Natural killer cell (primary cell): ENCODE results near the gene KRT5. TPM values are rescaled to one million over a fixed set of nuclear protein-coding genes. Genes with fewer than 3 reads are reported as not detected.

Source experiments
- ATAC-seq, 3 donors: fragments of 150-1000 bp in 2 of 3; fragments of 200-7000 bp in 1 of 3; cut with Tn5 transposase; 1 replicate in 1 of 3; 2 replicates in 2 of 3; pipeline ENCODE4 v1.10.0; 2021; ENCODE audit warnings: mild to moderate bottlenecking in 2 of 3, moderate library complexity in 2 of 3
- DNase-seq, 2 donors: peaks; one replicate each; pipeline versions ENCODE4 v3.0.0 to v3.0.0-alpha.2; 2013 to 2021; ENCODE audit warnings: mixed read lengths in 1 of 2
- H3K27ac ChIP-seq: one replicate; pipeline ENCODE4 v1.5.1; 2013; ENCODE audit warnings: mild to moderate bottlenecking, low read length
- H3K27me3 ChIP-seq: one replicate; pipeline ENCODE4 v1.6.1; 2013; ENCODE audit warnings: low read length; ENCODE audit not compliant: control insufficient read depth, insufficient read depth
- H3K36me3 ChIP-seq: one replicate; pipeline ENCODE4 v1.6.1; 2013; ENCODE audit warnings: low read length; ENCODE audit not compliant: control insufficient read depth, insufficient read depth
- H3K4me1 ChIP-seq: one replicate; pipeline ENCODE4 v1.6.1; 2013; ENCODE audit warnings: low read length; ENCODE audit not compliant: control insufficient read depth, insufficient read depth
- H3K4me3 ChIP-seq: one replicate; pipeline ENCODE4 v1.5.1; 2013; ENCODE audit warnings: low read length
- H3K9me3 ChIP-seq: one replicate; pipeline ENCODE4 v1.6.1; 2013; ENCODE audit warnings: low read length; ENCODE audit not compliant: control insufficient read depth, insufficient read depth
- H3K27ac Mint-ChIP-seq, 2 donors: one replicate each; pipeline ENCODE4 v1.8.0; 2022; ENCODE audit warnings: mild to moderate bottlenecking in 2 of 2, mixed read lengths in 2 of 2, moderate library complexity in 1 of 2
- H3K27me3 Mint-ChIP-seq, 2 donors: one replicate each; pipeline ENCODE4 v1.8.0; 2022; ENCODE audit warnings: low read depth in 2 of 2, mixed read lengths in 2 of 2
- H3K36me3 Mint-ChIP-seq: one replicate; pipeline ENCODE4 v1.8.0; 2022; ENCODE audit warnings: mixed read lengths
- H3K4me1 Mint-ChIP-seq, 2 donors: one replicate each; pipeline ENCODE4 v1.8.0; 2022; ENCODE audit warnings: mixed read lengths in 2 of 2
- H3K4me3 Mint-ChIP-seq: one replicate; pipeline ENCODE4 v1.8.0; 2022; ENCODE audit warnings: mild to moderate bottlenecking, moderate library complexity, mixed read lengths
- H3K9me3 Mint-ChIP-seq, 2 donors: one replicate each; pipeline ENCODE4 v1.8.0; 2022; ENCODE audit warnings: mixed read lengths in 2 of 2
- CTCF ChIP-seq: fragments of 200-600 bp; IDR thresholded peaks from one replicate; pipeline ENCODE4 v1.8.0; 2022; ENCODE audit warnings: antibody characterized with exemption
- WGBS: methylation state at CpG from one replicate; pipeline ENCODE4 v1.1.7; 2013; ENCODE audit warnings: missing lambda C conversion rate; ENCODE audit not compliant: insufficient coverage; 5-methylcytosine and 5-hydroxymethylcytosine counted together
- intact Hi-C: fragments of 100-400 bp; cut with micrococcal nuclease; formaldehyde crosslinking; loops from one replicate; pipeline ENCODE4 v1.14.2; 2022
- total RNA-seq, 4 donors: library from RNA; stranded (reverse); fragments of 120-200 nt in 1 of 4; gene quantifications; one replicate each; pipeline versions ENCODE4 v1.2.3 to v1.2.4, GENCODE V29; 2013 to 2022

KRT5 gene
- total RNA-seq, 3 donors from 2014 or later (not counting 1 experiment from before 2014, with no cell fraction given), result 0.40 to 0.70 TPM; not detected in 1

- Mint-ChIP-seq H3K4me3 (no peak overlapping the region), H3K27ac (no peak overlapping the region), H3K27me3 (peaks cover 3 to 9% of the 10 kb centered on the region in 2 donors), H3K4me1 (peaks cover 5 to 6% of the 10 kb centered on the region in 2 donors), H3K36me3 (no peaks in the 10 kb centered on the region), H3K9me3 (no peaks in the 10 kb centered on the region)
- Histone ChIP-seq H3K4me1 (peaks cover 6% of the 10 kb centered on the region), H3K9me3 (no peaks in the 10 kb centered on the region), H3K4me3 (no peak overlapping the region), H3K27ac (no peak overlapping the region), H3K36me3 (no peaks in the 10 kb centered on the region), H3K27me3 (no peaks in the 10 kb centered on the region)
- no peak for TF ChIP-seq CTCF
- intact Hi-C loops, result no loop called here
- no peak for ATAC-seq
- 72% methylated on average over 3 of the region's 3 CpGs for WGBS
- DNase-seq, result no peak
These were observed 849 bp downstream of the KRT5 start for GRCh38 chr12:52519387-52519703.

GRCh38 chr12:52518574-52519386 is 1.4 kb downstream of the KRT5 start:
- Histone ChIP-seq H3K36me3 (no peaks in the 10 kb centered on the region), H3K27ac (no peak overlapping the region), H3K4me1 (peaks cover 4% of the 10 kb centered on the region), H3K4me3 (no peak overlapping the region), H3K9me3 (no peaks in the 10 kb centered on the region), H3K27me3 (no peaks in the 10 kb centered on the region)
- Mint-ChIP-seq H3K27ac (no peak overlapping the region), H3K4me3 (no peak overlapping the region), H3K9me3 (no peaks in the 10 kb centered on the region), H3K36me3 (no peaks in the 10 kb centered on the region), H3K4me1 (peaks cover 5 to 6% of the 10 kb centered on the region in 2 donors), H3K27me3 (peaks cover 3 to 9% of the 10 kb centered on the region in 2 donors)
- ATAC-seq (no peak), DNase-seq (peak in 1 of 2 donors; percentile 8)
- TF ChIP-seq CTCF, result no peak
- 86% methylated on average over 7 of the region's 8 CpGs for WGBS
- intact Hi-C loops, result no loop called here

DNA sequence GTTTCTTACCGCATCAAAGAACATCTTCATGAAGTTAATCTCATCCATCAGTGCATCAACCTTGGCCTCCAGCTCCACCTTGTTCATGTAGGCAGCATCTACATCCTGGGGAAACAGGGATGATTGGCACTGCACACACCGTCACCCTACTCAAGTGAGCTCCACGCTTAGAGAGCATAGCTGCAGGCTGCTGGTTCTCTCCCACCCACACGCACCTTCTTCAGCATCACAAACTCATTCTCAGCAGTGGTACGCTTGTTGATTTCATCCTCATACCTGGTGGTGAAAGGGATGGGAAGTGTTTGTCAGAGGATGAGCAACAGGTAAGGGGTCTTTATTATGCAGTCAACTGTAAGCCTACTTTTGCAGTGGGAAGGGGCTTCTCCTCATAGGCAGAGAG is 2.3 kb downstream of the KRT5 start:
- Mint-ChIP-seq H3K4me3 (no peak overlapping the region), H3K27me3 (peaks cover 3 to 9% of the 10 kb centered on the region in 2 donors), H3K9me3 (no peaks in the 10 kb centered on the region), H3K36me3 (no peaks in the 10 kb centered on the region), H3K27ac (no peak overlapping the region), H3K4me1 (peaks cover 5 to 6% of the 10 kb centered on the region in 2 donors)
- Histone ChIP-seq H3K36me3 (no peaks in the 10 kb centered on the region), H3K27me3 (no peaks in the 10 kb centered on the region), H3K27ac (no peak overlapping the region), H3K4me3 (no peak overlapping the region), H3K9me3 (no peaks in the 10 kb centered on the region), H3K4me1 (peaks cover 4% of the 10 kb centered on the region)
- WGBS, result 95% methylated on average over 5 of the region's 5 CpGs
- DNase-seq (peak in 1 of 2 donors; percentile 4), ATAC-seq (no peak)
- intact Hi-C loops, result no loop called here
- TF ChIP-seq CTCF, result no peak
